Transverse colon (tissue), 4 donors: Measurements from ENCODE around the gene GNB1L. TPM values are rescaled to one million over a fixed set of nuclear protein-coding genes. Genes with fewer than 3 reads are reported as not detected.

Experiments used
- DNase-seq: peaks from one replicate; pipeline ENCODE4 v3.0.0-alpha.2; 2019
- H3K27ac ChIP-seq, 4 donors: fragments of 200-600 bp; sonication (generic); 2 replicates each; pipeline ENCODE4 v1.5.1; 2016 to 2018; ENCODE audit warnings: inconsistent platforms in 4 of 4
- H3K27me3 ChIP-seq: fragments of 200-600 bp; sonication (generic); 2 replicates; pipeline ENCODE4 v1.5.1; 2017; ENCODE audit warnings: inconsistent platforms
- H3K36me3 ChIP-seq, 4 donors: fragments of 200-600 bp; sonication (generic); 2 replicates each; pipeline ENCODE4 v1.5.1; 2017 to 2019; ENCODE audit warnings: inconsistent platforms in 4 of 4
- H3K4me1 ChIP-seq, 4 donors: fragments of 200-600 bp; sonication (generic); 2 replicates each; pipeline ENCODE4 v1.5.1; 2017 to 2020; ENCODE audit warnings: inconsistent platforms in 4 of 4
- H3K4me3 ChIP-seq, 4 donors: fragments of 200-600 bp; sonication (generic); 1 replicate in 1 of 4; 2 replicates in 3 of 4; pipeline versions ENCODE4 v1.5.1 to v1.6.1; 2017 to 2019; ENCODE audit warnings: inconsistent platforms in 4 of 4
- H3K9me3 ChIP-seq, 2 donors: fragments of 200-600 bp; sonication (generic); 2 replicates each; pipeline ENCODE4 v1.5.1; 2017 to 2019; ENCODE audit warnings: inconsistent platforms in 2 of 2
- EP300 ChIP-seq: sonication (generic); formaldehyde crosslinking; IDR thresholded peaks from one replicate; pipeline ENCODE4 v1.6.1; 2017; ENCODE audit warnings: antibody characterized with exemption, low read depth
- POLR2A ChIP-seq: fragments of 450-650 bp; IDR thresholded peaks from one replicate; pipeline ENCODE4 v1.6.1; 2016; ENCODE audit warnings: antibody characterized with exemption, mild to moderate bottlenecking, moderate library complexity
- POLR2AphosphoS5 ChIP-seq, 3 donors: sonication (generic); formaldehyde crosslinking; IDR thresholded peaks; one replicate each; pipeline ENCODE4 v1.6.1; 2016; ENCODE audit warnings: antibody characterized with exemption in 3 of 3
- WGBS, 2 donors: methylation state at CpG; one replicate each; pipeline ENCODE4 v1.1.5; 2018; ENCODE audit warnings: low coverage in 1 of 2; 5-methylcytosine and 5-hydroxymethylcytosine counted together
- in situ Hi-C, 4 donors: fragments of 200-750 bp; cut with MboI; loops; one replicate each; pipeline versions ENCODE4 v1.15.0 to v1.15.1; 2017; ENCODE audit warnings: low sequenced_read_pairs in 3 of 4, low pct_ligation_motif_present in 1 of 4, low pct_unique_long_range_greater_than_20kb in 1 of 4
- intact Hi-C: fragments of 100-400 bp; cut with DNase I; formaldehyde crosslinking; loops from one replicate; pipeline ENCODE4 v1.15.1; 2023; ENCODE audit warnings: low total_unique reads
- total RNA-seq, 4 donors: library from RNA; depleted of rRNA; stranded (reverse); fragments of >200 nt; gene quantifications; one replicate each; pipeline ENCODE4 v1.1.0, GENCODE V29; 2016
- TF ChIP-seq, protein P1 (sequence below), 5 experiments: fragments of 200-600 bp in 3 of 5; fragments of 450-650 bp in 2 of 5; sonication (generic) in 3 of 5; IDR thresholded peaks; 1 replicate in 2 of 5; 2 replicates in 3 of 5; pipeline ENCODE4 v1.5.1; 2016 to 2017; ENCODE audit warnings: antibody characterized with exemption in 5 of 5, inconsistent platforms in 3 of 5, mild to moderate bottlenecking in 2 of 5, moderate library complexity in 1 of 5

GNB1L gene
- total RNA-seq, 4 donors from 2014 or later = 0.80 to 4.8 (median 2.8) TPM

DNA sequence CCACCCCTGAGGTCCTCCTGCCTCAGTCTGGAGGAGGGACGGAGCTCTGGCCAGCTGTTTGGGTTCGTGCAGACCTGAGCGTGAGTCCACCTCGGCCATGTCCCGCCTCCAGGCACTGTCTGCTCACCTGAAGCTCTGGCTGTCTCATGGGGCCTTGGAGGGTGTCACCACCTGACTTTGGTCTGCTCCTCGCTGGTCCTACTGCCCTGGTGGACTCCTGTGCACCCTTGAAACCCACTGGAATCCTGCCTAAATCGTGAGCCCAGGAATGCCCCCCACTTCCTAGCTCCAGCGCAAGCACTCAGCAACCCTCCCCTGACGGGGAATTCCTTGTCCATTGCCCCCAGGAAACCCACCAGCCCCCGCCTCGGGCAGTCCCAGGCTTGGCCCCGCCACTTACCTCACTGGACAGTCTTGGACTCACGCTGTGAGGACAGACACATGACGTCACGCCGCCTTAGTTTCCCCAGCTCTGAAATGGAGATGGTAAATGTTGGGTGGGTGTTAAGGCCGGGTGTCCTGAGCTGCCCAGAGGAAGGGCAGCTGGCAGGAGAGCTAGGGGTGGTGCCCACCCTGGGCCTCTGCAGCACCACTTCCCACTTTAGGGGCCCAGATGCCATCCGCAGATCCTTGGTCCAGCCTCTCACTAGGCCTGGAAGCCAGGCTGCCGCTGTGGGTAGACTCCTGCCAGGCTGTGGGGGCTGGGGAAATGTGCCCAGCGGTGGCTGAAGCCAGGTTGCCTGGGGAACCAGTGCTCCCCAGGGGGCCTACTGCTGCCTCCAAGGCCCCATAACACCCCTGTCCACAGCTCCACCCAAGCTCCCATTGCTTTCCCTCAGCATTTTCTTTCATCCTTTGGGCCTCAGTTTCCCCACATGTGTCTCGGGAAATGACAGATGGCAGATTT is 112.3 kb downstream of the GNB1L start:
- Histone ChIP-seq H3K27me3 (no peaks in the 10 kb centered on the region), H3K36me3 (no peaks in the 10 kb centered on the region), H3K27ac (no peak overlapping the region), H3K4me3 (no peak overlapping the region), H3K4me1 (no peaks in the 10 kb centered on the region), H3K9me3 (no peaks in the 10 kb centered on the region)
- intact Hi-C loops (no loop called here), in situ Hi-C loops (no loop called here)
- TF ChIP-seq, protein P1, sequence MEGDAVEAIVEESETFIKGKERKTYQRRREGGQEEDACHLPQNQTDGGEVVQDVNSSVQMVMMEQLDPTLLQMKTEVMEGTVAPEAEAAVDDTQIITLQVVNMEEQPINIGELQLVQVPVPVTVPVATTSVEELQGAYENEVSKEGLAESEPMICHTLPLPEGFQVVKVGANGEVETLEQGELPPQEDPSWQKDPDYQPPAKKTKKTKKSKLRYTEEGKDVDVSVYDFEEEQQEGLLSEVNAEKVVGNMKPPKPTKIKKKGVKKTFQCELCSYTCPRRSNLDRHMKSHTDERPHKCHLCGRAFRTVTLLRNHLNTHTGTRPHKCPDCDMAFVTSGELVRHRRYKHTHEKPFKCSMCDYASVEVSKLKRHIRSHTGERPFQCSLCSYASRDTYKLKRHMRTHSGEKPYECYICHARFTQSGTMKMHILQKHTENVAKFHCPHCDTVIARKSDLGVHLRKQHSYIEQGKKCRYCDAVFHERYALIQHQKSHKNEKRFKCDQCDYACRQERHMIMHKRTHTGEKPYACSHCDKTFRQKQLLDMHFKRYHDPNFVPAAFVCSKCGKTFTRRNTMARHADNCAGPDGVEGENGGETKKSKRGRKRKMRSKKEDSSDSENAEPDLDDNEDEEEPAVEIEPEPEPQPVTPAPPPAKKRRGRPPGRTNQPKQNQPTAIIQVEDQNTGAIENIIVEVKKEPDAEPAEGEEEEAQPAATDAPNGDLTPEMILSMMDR (IDR thresholded peaks at IDR 0.05) = no peak
- no peak for TF ChIP-seq POLR2A
- TF ChIP-seq POLR2AphosphoS5 (IDR thresholded peaks at IDR 0.05) = no peak
- TF ChIP-seq EP300 = no peak
- 75% methylated on average over 21 of the region's 21 CpGs; no CpG with 5 or more reads in 1 of the 2 donors for WGBS, 2 donors
- DNase-seq = no peak

DNA sequence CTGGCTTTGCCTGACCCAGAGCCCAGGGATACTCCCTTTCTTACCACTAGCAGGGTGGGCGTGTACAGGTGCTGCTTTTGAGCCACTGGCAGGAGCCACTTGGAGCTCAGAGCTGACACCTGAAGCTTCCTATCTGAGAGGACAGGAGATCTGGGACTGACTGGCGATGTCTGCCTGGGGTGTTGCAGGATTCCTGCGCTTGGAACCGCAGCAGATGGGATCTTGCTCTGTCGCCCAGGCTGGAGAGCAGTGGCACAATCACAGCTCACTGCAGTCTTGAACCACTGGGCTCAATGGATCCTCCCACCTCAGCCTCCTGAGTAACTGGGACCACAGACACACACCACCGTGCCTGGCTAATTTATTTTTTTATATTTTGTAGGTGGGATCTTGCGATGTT is 113.6 kb downstream of the GNB1L start:
- Histone ChIP-seq H3K4me3 (no peak overlapping the region), H3K4me1 (no peaks in the 10 kb centered on the region), H3K9me3 (no peaks in the 10 kb centered on the region), H3K27me3 (peaks cover 6% of the 10 kb centered on the region), H3K27ac (no peak overlapping the region), H3K36me3 (no peaks in the 10 kb centered on the region)
- 82% methylated on average over 5 of the region's 7 CpGs; no CpG with 5 or more reads in 1 of the 2 donors for WGBS, 2 donors
- in situ Hi-C loops (no loop called here), intact Hi-C loops (no loop called here)
- TF ChIP-seq EP300 (no peak), POLR2A (no peak), POLR2AphosphoS5 (IDR thresholded peaks at IDR 0.05) (no peak)
- TF ChIP-seq, protein P1 (IDR thresholded peaks at IDR 0.05) = no peak
- no peak for DNase-seq

DNA sequence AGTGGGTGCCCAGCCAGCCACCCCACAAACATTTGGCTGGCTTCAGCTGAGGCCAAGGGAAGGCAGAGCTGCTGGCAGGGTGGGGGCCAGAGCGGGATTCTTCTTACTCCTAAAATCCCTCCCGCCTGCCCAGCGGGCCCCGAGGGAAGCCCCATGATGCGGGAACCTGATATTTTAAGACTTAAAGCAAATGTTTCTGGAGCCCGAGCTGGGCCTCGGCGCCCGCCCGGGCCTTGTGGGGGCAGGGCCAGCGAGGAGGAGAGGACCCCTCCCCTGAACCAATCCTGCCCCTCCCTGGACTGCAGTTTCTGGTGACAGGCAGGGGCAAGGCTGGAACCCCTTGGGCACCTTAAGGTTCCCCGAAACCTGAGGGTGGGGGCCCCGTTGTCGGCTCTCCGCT is 114.1 kb downstream of the GNB1L start:
- Histone ChIP-seq H3K27me3 (peaks cover 6% of the 10 kb centered on the region), H3K9me3 (no peaks in the 10 kb centered on the region), H3K4me1 (no peaks in the 10 kb centered on the region), H3K27ac (no peak overlapping the region), H3K4me3 (no peak overlapping the region), H3K36me3 (no peaks in the 10 kb centered on the region)
- no peak for DNase-seq
- intact Hi-C loops = no loop called here
- in situ Hi-C loops = no loop called here
- WGBS, 2 donors = 86% methylated on average over 15 of the region's 15 CpGs; no CpG with 5 or more reads in 1 of the 2 donors
- TF ChIP-seq, protein P1 (IDR thresholded peaks at IDR 0.05) = no peak
- TF ChIP-seq EP300 (no peak), POLR2A (no peak), POLR2AphosphoS5 (IDR thresholded peaks at IDR 0.05) (no peak)

DNA sequence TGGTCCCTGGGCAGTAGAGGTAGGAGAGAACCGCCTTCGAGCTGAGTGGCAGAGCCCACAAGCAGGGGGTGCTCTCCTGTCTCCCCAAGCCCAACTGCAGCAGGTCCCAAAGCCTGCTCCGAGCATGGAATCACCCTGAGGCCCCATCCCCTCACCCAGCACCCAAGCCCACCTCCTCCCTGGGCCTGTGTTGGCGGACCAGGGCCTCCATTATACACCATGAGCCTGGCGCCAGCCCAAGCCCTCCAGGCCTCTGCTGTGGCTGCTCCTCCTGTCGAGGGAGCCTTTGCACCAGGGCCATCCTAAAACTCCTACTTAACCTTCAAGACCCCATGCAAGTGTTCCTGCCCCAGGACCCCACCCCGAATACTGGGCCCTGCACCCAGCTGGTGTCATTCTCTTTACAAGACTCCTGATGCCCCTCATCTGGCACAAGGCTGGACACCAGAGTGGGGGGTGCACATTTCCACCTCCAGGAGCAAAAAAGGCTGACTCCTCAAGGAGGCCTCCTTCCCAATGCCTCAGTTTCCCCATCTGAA is 114.7 kb downstream of the GNB1L start:
- H3K4me1 ChIP-seq = no peaks in the 10 kb centered on the region
- 77% methylated on average over 6 of the region's 7 CpGs; no CpG with 5 or more reads in 1 of the 2 donors for WGBS, 2 donors
- H3K36me3 ChIP-seq = no peaks in the 10 kb centered on the region
- no peak overlapping the region for H3K27ac ChIP-seq
- no peak overlapping the region for H3K4me3 ChIP-seq
- DNase-seq = no peak
- H3K9me3 ChIP-seq = no peaks in the 10 kb centered on the region
- intact Hi-C loops (no loop called here), in situ Hi-C loops (no loop called here)
- no peak for TF ChIP-seq POLR2A
- no peak for TF ChIP-seq EP300
- TF ChIP-seq, protein P1 (IDR thresholded peaks at IDR 0.05) = no peak
- no peak for TF ChIP-seq POLR2AphosphoS5 (IDR thresholded peaks at IDR 0.05)
- H3K27me3 ChIP-seq = peaks cover 6% of the 10 kb centered on the region
